Esophagus squamous epithelium (tissue), 4 donors: ENCODE measurements around the gene UCN.

ENCODE experiments used
- CTCF ChIP-seq, 6 experiments: fragments of 450-650 bp in 4 of 6; fragments of 200-600 bp in 2 of 6; sonication (generic) in 2 of 6; IDR thresholded peaks; one replicate each; pipeline ENCODE4 v1.5.1; 2016 to 2019; ENCODE audit warnings: antibody characterized with exemption in 6 of 6, mild to moderate bottlenecking in 4 of 6, moderate library complexity in 4 of 6
- POLR2A ChIP-seq, 4 donors: fragments of 450-650 bp; IDR thresholded peaks; one replicate each; pipeline ENCODE4 v1.6.1; 2017; ENCODE audit warnings: antibody characterized with exemption in 4 of 4, mild to moderate bottlenecking in 4 of 4, moderate library complexity in 3 of 4

- TF ChIP-seq CTCF (IDR thresholded peaks at IDR 0.05): no peak
- TF ChIP-seq POLR2A (IDR thresholded peaks at IDR 0.05): no peak
These were observed 16.5 kb upstream of the UCN start for GRCh38 chr2:27324720-27325119.
